Glomerular visceral epithelial cell (primary cell): ENCODE results near the gene CTSA.

Experiments
- DNase-seq: peaks from one replicate; pipeline ENCODE4 v3.0.0-alpha.2; 2016; ENCODE audit errors: extremely low spot score

The CTSA gene

GRCh38 chr20:45938727-45939438, 47.7 kb downstream of the CTSA start:
- DNase-seq, result no peak

GRCh38 chr20:45940053-45940452, 48.9 kb downstream of the CTSA start:
- no peak for DNase-seq

DNA sequence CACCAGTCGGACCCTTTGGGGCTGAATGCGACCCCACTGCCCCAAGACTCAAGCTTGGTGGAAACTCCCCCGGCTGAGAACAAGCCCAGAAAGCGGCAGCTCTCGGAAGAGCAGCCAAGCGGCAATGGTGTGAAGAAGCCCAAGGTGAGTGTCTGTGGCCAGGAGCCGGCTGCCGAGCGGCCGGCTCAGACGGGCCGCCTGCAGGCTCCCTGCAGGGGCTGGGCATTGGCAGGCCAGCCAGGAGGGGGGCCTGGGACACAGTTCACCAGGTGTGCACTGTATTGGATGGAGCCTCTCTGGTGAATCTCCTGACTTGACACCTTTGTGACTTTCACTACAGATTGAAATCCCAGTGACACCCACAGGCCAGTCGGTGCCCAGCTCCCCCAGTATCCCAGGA, 49.3 kb downstream of the CTSA start:
- no peak for DNase-seq

DNA sequence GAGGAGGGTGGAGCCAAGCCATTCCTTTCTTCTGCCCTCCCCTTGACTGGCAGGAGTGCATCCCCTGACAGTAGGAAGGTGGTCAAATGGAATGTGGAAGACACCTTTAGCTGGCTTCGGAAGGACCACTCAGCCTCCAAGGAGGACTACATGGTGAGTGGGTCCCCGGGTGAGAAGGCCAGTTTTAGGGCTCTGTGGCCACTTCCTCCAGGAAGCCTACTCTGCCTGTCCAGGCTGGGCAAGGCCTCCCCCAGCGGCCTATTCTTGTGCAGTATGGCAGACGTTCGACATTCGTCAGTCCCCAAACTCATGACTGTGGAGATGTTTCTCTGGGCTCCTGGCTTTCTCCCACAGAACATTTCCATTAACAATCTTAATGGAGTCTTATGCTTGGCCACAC, 52.5 kb downstream of the CTSA start:
- no peak for DNase-seq

GRCh38 chr20:45944151-45944964, 53.2 kb downstream of the CTSA start:
- no peak for DNase-seq

DNA sequence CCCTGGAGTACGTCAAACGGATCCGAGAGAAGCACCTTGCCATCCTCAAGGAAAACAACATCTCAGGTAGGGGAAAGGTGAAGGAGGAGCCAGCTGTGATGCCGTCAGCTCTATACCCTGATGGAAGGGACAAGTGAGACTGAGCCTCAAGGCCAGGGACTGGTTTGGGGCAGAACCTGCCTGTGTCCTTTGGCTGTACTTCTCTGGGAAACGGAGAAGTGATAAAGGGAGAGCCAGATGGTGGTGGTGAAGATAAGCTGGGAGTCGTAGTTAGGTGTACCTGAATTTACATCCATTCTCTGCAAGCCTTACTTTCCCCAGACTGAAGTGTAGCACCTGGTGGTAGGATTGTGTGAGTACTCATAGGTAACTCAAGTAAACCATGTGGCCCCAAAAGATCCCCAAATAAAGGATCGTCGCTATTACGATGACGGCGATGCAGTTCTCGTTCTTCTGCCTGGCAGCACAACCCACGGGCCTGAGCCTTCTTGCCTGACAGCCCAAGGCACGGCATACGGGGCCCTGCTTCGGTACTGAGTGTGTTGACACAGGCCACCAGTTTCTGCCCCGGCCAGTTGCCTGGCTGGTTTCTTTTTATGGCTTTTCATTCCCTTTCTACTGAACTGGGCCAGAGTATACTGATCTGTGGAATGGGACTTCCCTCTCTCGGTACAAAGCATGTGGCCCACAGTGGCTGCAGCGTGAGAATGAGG, 54.0 kb downstream of the CTSA start:
- no peak for DNase-seq

DNA sequence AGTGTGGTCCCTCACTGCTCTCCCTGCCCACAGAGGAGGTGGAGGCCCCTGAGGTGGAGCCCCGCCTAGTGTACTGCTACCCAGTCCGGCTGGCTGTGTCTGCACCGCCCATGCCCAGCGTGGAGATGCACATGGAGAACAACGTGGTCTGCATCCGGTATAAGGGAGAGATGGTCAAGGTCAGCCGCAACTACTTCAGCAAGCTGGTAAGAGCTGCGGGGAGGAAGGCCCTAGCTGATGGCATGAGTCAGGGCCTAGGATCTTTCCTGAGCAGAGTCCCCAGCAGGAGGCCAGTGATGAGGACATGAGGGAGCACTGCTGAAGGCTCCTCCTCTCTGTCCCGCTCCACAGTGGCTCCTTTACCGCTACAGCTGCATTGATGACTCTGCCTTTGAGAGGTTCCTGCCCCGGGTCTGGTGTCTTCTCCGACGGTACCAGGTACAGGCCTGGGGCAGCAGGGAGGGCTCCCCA, 54.6 kb downstream of the CTSA start:
- DNase-seq, result no peak

- DNase-seq, result no peak
Observed at GRCh38 chr20:45946149-45946970, 55.2 kb downstream of the CTSA start.

DNA sequence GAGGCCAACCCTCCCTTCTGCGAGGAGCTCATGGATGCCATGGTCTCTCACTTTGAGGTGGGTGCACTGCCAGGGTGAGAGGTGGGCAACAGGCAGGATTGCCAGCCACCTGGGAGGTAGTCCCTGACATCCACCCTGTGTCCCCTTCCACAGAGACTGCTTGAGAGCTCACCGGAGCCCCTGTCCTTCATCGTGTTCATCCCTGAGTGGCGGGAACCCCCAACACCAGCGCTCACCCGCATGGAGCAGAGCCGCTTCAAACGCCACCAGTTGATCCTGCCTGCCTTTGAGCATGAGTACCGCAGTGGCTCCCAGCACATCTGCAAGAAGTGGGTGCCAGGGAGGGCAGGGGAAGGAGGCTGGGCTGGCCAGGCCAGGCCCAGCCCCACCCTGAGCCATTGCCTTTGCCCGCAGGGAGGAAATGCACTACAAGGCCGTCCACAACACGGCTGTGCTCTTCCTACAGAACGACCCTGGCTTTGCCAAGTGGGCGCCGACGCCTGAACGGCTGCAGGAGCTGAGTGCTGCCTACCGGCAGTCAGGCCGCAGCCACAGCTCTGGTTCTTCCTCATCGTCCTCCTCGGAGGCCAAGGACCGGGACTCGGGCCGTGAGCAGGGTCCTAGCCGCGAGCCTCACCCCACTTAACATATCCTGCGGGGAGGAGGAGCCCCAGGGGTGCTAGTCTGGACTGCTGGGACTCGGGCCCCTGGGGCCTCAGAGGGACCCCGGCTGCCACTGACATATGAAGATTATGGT, 56.2 kb downstream of the CTSA start:
- no peak for DNase-seq

DNA sequence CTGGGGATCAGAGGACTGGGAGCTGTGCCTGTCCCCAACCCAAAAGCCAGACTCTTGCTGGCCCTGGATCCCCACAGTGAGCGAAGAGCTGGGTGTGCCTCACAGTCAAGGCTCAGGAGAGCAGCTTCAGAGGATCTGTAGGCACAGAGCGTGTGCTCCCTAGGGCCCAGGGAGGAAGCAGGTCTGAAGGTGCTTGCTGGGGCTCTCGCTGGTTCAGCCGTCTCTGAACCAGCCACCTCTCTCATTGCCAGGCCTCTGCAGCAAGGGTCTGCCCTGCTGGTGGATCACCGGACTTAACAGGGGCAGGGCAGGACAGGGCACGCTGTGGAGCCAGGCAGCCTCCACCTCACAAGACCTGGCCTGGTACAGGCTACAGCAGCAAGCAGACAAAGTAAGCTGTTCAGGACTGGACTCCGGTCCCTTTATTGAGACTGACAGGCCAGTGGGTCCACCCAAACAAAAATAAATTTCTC, 57.2 kb downstream of the CTSA start:
- no peak for DNase-seq
